ENCODE data around the gene CYB5A. TPM values are rescaled to one million over a fixed set of nuclear protein-coding genes. Genes with fewer than 3 reads are reported as not detected.

The CYB5A gene
- polyA plus RNA-seq, 2 of the 4 experiments (the other 2 are of a cell fraction), result 132 to 267 TPM

DNA sequence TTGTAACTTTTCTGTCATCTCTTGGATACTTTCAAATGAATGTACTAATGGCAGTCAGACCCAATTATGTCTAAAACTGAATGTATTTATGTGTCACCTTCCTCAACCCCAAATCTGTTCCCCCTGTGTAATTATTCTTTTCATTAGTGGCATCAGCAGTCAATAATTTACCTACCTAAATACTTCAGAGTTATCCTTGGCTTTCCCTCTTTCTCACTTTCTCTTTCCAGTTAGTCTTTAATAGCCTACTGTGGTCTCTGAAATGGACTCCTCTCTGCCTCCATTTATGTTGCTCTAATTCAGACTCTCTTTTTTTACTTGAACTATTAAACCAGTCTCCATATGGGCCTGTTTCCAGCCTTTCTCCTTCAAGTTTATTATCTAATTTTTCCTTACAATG lies 44.9 kb upstream of the CYB5A start:
- DNase-seq (ENCODE audit: low read depth in 1 of 2, low spot score in 1 of 2) (no peak), ATAC-seq (no peak), FAIRE-seq (no peak)
- H3K4me2 ChIP-seq, result no peak overlapping the region
- POLR2A ChIA-PET, result no interaction called here
- H3K9me3 ChIP-seq, result no peaks in the 10 kb centered on the region
- H3K27ac ChIP-seq, result no peak overlapping the region
- no peak overlapping the region for H3K4me3 ChIP-seq
- TF ChIP-seq MAFK (IDR thresholded peaks at IDR 0.05; ENCODE audit: partially characterized antibody) (no peak), MAX (IDR thresholded peaks at IDR 0.05) (no peak), RFX5 (IDR thresholded peaks at IDR 0.05) (no peak), ZC3H11A (IDR thresholded peaks at IDR 0.05) (no peak), ZFP36 (IDR thresholded peaks at IDR 0.05; ENCODE audit: borderline replicate concordance, partially characterized antibody) (no peak), SMC3 (IDR thresholded peaks at IDR 0.05) (no peak), ESRRA (IDR thresholded peaks at IDR 0.05; ENCODE audit: borderline replicate concordance, low read length) (no peak), JUN (IDR thresholded peaks at IDR 0.05) (no peak), ATOH8 (CRISPR knock-in tag; IDR thresholded peaks at IDR 0.05; ENCODE audit: low read depth) (no peak), RARB (CRISPR knock-in tag; IDR thresholded peaks at IDR 0.05) (no peak)
- TF ChIP-seq, protein P1, sequence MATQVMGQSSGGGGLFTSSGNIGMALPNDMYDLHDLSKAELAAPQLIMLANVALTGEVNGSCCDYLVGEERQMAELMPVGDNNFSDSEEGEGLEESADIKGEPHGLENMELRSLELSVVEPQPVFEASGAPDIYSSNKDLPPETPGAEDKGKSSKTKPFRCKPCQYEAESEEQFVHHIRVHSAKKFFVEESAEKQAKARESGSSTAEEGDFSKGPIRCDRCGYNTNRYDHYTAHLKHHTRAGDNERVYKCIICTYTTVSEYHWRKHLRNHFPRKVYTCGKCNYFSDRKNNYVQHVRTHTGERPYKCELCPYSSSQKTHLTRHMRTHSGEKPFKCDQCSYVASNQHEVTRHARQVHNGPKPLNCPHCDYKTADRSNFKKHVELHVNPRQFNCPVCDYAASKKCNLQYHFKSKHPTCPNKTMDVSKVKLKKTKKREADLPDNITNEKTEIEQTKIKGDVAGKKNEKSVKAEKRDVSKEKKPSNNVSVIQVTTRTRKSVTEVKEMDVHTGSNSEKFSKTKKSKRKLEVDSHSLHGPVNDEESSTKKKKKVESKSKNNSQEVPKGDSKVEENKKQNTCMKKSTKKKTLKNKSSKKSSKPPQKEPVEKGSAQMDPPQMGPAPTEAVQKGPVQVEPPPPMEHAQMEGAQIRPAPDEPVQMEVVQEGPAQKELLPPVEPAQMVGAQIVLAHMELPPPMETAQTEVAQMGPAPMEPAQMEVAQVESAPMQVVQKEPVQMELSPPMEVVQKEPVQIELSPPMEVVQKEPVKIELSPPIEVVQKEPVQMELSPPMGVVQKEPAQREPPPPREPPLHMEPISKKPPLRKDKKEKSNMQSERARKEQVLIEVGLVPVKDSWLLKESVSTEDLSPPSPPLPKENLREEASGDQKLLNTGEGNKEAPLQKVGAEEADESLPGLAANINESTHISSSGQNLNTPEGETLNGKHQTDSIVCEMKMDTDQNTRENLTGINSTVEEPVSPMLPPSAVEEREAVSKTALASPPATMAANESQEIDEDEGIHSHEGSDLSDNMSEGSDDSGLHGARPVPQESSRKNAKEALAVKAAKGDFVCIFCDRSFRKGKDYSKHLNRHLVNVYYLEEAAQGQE (IDR thresholded peaks at IDR 0.05), result no peak
- H3K4me1 ChIP-seq, result no peaks in the 10 kb centered on the region
- CTCF ChIA-PET, result no interaction called here

DNA sequence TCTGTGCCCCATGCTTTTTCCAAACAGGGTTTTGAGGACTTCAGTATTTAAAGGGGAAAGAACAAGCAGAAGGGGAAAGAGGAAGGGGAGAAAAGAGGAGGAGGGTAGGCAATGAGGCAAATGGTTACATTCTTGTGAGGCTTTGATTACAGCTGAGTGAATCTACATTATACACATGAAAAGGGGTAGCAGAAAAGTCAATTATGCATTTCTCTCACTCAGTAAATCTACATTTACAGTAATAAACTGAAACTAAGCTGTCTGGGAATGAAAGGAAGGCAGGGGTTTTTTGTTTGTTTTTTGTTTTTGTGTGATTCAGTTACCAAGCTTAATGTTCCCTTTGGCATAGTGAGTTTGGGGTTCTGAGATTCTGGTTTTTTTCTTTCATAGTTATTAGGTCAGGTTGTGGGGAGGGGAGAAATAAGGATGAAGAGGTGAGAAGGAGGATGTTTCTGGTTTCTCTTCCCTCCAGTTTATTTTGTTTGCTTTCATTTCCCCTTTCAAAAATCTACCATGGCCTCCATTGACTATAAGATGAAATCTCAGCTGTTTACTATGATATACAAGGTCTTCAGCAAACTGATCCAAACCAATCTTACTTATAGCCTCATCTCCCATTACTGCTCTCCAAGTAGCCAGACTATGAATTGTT lies 42.6 kb upstream of the CYB5A start:
- no peaks in the 10 kb centered on the region for H3K4me1 ChIP-seq
- no peak for FAIRE-seq
- POLR2A ChIA-PET, result no interaction called here
- H3K9me3 ChIP-seq, result no peaks in the 10 kb centered on the region
- no peak overlapping the region for H3K4me3 ChIP-seq
- CTCF ChIA-PET, result interaction anchor here (1.0 to 2.8 kb wide), 2 partner anchors 8 to 137 kb away, joined by 4 to 10 read pairs; no protein-coding TSS in a partner anchor
- no peak for TF ChIP-seq ATOH8 (CRISPR knock-in tag; IDR thresholded peaks at IDR 0.05; ENCODE audit: low read depth)
- H3K4me2 ChIP-seq, result no peak overlapping the region
- ATAC-seq, result no peak
- no peak overlapping the region for H3K27ac ChIP-seq
- DNase-seq (ENCODE audit: low read depth in 1 of 2, low spot score in 1 of 2), result no peak

DNA sequence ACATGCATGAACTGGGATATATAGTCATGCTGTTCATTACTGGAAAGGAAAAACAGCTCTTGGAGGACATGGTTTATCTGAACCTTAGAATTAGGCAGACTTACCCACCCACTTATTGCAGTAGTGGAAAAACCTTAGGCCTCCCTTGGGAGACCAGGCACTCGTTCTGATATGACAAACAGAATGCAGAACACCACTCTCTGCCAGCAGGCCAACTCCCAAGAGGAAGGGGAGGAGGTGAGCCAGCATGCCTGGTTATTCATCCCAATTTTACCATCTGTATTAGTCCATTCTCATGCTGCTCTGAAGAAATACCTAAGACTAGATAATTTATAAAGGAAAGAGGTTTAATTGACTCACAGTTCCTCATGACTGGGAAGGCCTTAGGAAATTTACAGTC lies 41.3 kb upstream of the CYB5A start:
- Histone ChIP-seq H3K4me3 (no peak overlapping the region), H3K27ac (no peak overlapping the region), H3K4me2 (no peak overlapping the region), H3K9me3 (no peaks in the 10 kb centered on the region), H3K4me1 (no peaks in the 10 kb centered on the region)
- ChIA-PET POLR2A (no interaction called here), CTCF (interaction anchor here (1.0 to 2.8 kb wide), 2 partner anchors 9 to 136 kb away, joined by 3 to 10 read pairs; no protein-coding TSS in a partner anchor)
- 0% methylated on average over 1 of the region's 1 CpG for whole genome bisulfite sequencing (ENCODE audit: missing lambda C conversion rate)
- no peak for ATAC-seq
- no peak for FAIRE-seq
- no peak for TF ChIP-seq BHLHE40 (IDR thresholded peaks at IDR 0.05; ENCODE audit: low read depth, low read length)
- TF ChIP-seq GATA3 (IDR thresholded peaks at IDR 0.05; ENCODE audit: borderline replicate concordance), result no peak
- no peak for TF ChIP-seq KDM1A (IDR thresholded peaks at IDR 0.05; ENCODE audit: low read depth)
- TF ChIP-seq, protein P2, sequence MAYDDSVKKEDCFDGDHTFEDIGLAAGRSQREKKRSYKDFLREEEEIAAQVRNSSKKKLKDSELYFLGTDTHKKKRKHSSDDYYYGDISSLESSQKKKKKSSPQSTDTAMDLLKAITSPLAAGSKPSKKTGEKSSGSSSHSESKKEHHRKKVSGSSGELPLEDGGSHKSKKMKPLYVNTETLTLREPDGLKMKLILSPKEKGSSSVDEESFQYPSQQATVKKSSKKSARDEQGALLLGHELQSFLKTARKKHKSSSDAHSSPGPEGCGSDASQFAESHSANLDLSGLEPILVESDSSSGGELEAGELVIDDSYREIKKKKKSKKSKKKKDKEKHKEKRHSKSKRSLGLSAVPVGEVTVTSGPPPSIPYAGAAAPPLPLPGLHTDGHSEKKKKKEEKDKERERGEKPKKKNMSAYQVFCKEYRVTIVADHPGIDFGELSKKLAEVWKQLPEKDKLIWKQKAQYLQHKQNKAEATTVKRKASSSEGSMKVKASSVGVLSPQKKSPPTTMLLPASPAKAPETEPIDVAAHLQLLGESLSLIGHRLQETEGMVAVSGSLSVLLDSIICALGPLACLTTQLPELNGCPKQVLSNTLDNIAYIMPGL (CRISPR knock-in tag; IDR thresholded peaks at IDR 0.05; ENCODE audit: borderline replicate concordance), result no peak
- TF ChIP-seq POLR2A (IDR thresholded peaks at IDR 0.05; ENCODE audit: low read length), result no peak
- no peak for TF ChIP-seq RARB (CRISPR knock-in tag; IDR thresholded peaks at IDR 0.05)
- no peak for TF ChIP-seq RFX5 (IDR thresholded peaks at IDR 0.05)
- no peak for TF ChIP-seq EHMT2 (IDR thresholded peaks at IDR 0.05; ENCODE audit: low read depth)
- no peak for TF ChIP-seq KDM5A (IDR thresholded peaks at IDR 0.05)
- TF ChIP-seq ATOH8 (CRISPR knock-in tag; IDR thresholded peaks at IDR 0.05; ENCODE audit: low read depth), result no peak
- DNase-seq (ENCODE audit: low read depth in 1 of 2, low spot score in 1 of 2), result no peak
